T-helper 2 cell treated with Interferon-gamma antibody and Interleukin-4, amounts not matched to agents 5 μg/mL and 100 μg/mL, for 36 hours (primary cell): ENCODE measurements around the gene HPCAL1.
"Not testable (repeated sequence)": the region's sequence is repeated elsewhere in the genome, so short reads cannot be mapped to it uniquely, and the experiment has no call there.

Experiments used
- DNase-seq: peaks from one replicate; pipeline ENCODE4 v3.0.0; 2021; ENCODE audit warnings: low spot score
- H3K27ac Mint-ChIP-seq: one replicate; pipeline ENCODE4 v1.8.0; 2021; ENCODE audit warnings: mild to moderate bottlenecking, mixed read lengths
- H3K27me3 Mint-ChIP-seq: one replicate; pipeline ENCODE4 v1.8.0; 2021; ENCODE audit warnings: low read depth, mixed read lengths
- H3K36me3 Mint-ChIP-seq: one replicate; pipeline ENCODE4 v1.8.0; 2021; ENCODE audit warnings: low read depth, mixed read lengths
- H3K4me1 Mint-ChIP-seq: one replicate; pipeline ENCODE4 v1.8.0; 2021; ENCODE audit warnings: low read depth, mixed read lengths
- H3K4me3 Mint-ChIP-seq: one replicate; pipeline ENCODE4 v1.8.0; 2022; ENCODE audit warnings: mild to moderate bottlenecking, moderate library complexity, mixed read lengths
- H3K9me3 Mint-ChIP-seq: one replicate; pipeline ENCODE4 v1.8.0; 2021; ENCODE audit warnings: mixed read lengths

HPCAL1 gene

GRCh38 chr2:10297959-10298531, 4.7 kb upstream of the HPCAL1 start:
- Mint-ChIP-seq H3K27me3 (no peaks in the 10 kb centered on the region), H3K9me3 (peaks cover 19% of the 10 kb centered on the region), H3K36me3 (peaks cover 4% of the 10 kb centered on the region), H3K4me3 (peak overlapping the region; percentile 53), H3K27ac (peak overlapping the region; percentile 77), H3K4me1 (peaks cover 43% of the 10 kb centered on the region)
- DNase-seq, result peak; percentile 32

- not testable (repeated sequence) for H3K27me3 Mint-ChIP-seq, H3K36me3 Mint-ChIP-seq, H3K27ac Mint-ChIP-seq, H3K4me3 Mint-ChIP-seq, DNase-seq
- Mint-ChIP-seq H3K4me1 (peaks cover 44% of the 10 kb centered on the region), H3K9me3 (peaks cover 11% of the 10 kb centered on the region)
Measured at GRCh38 chr2:10298777-10299176, 3.9 kb upstream of the HPCAL1 start.

GRCh38 chr2:10300328-10300920, 2.3 kb upstream of the HPCAL1 start:
- peaks cover 51% of the 10 kb centered on the region for H3K4me1 Mint-ChIP-seq
- H3K9me3 Mint-ChIP-seq, result peaks cover 3% of the 10 kb centered on the region
- H3K27ac Mint-ChIP-seq, result peak overlapping the region; percentile 91
- no peaks in the 10 kb centered on the region for H3K27me3 Mint-ChIP-seq
- DNase-seq, result no peak
- peak overlapping the region; percentile 73 for H3K4me3 Mint-ChIP-seq
- peaks cover 9% of the 10 kb centered on the region for H3K36me3 Mint-ChIP-seq

GRCh38 chr2:10300997-10301940, 1.4 kb upstream of the HPCAL1 start:
- peak; percentile 37 for DNase-seq
- Mint-ChIP-seq H3K9me3 (peaks cover 3% of the 10 kb centered on the region), H3K27ac (peak overlapping the region; percentile 91), H3K36me3 (peaks cover 9% of the 10 kb centered on the region), H3K4me3 (peak overlapping the region; percentile 73), H3K4me1 (peaks cover 57% of the 10 kb centered on the region), H3K27me3 (no peaks in the 10 kb centered on the region)

- Mint-ChIP-seq H3K27me3 (no peaks in the 10 kb centered on the region), H3K9me3 (peaks cover 3% of the 10 kb centered on the region), H3K4me1 (peaks cover 63% of the 10 kb centered on the region), H3K4me3 (peak overlapping the region; percentile 73), H3K36me3 (peaks cover 9% of the 10 kb centered on the region), H3K27ac (peak overlapping the region; percentile 91)
- DNase-seq, result peak; percentile 21
Measured at GRCh38 chr2:10301941-10302478, 694 bp upstream of the HPCAL1 start.

- H3K9me3 Mint-ChIP-seq, result peaks cover 3% of the 10 kb centered on the region
- peak overlapping the region; percentile 100 for H3K4me3 Mint-ChIP-seq
- no peaks in the 10 kb centered on the region for H3K27me3 Mint-ChIP-seq
- H3K36me3 Mint-ChIP-seq, result peaks cover 10% of the 10 kb centered on the region
- H3K27ac Mint-ChIP-seq, result peak overlapping the region; percentile 93
- peaks cover 61% of the 10 kb centered on the region for H3K4me1 Mint-ChIP-seq
- DNase-seq, result peak; percentile 21
Measured at GRCh38 chr2:10303181-10303693, 533 bp downstream of the HPCAL1 start.

GRCh38 chr2:10303694-10304378, 1.1 kb downstream of the HPCAL1 start:
- Mint-ChIP-seq H3K36me3 (peaks cover 11% of the 10 kb centered on the region), H3K27ac (peak overlapping the region; percentile 78), H3K4me3 (peak overlapping the region; percentile 100), H3K27me3 (no peaks in the 10 kb centered on the region), H3K9me3 (peaks cover 2% of the 10 kb centered on the region), H3K4me1 (peaks cover 59% of the 10 kb centered on the region)
- DNase-seq, result peak; percentile 33

GRCh38 chr2:10304458-10305253, 2.0 kb downstream of the HPCAL1 start:
- H3K9me3 Mint-ChIP-seq, result no peaks in the 10 kb centered on the region
- peaks cover 60% of the 10 kb centered on the region for H3K4me1 Mint-ChIP-seq
- H3K27me3 Mint-ChIP-seq, result no peaks in the 10 kb centered on the region
- H3K36me3 Mint-ChIP-seq, result peaks cover 9% of the 10 kb centered on the region
- DNase-seq, result no peak
- H3K4me3 Mint-ChIP-seq, result peak overlapping the region; percentile 93
- peak overlapping the region; percentile 77 for H3K27ac Mint-ChIP-seq

- Mint-ChIP-seq H3K36me3 (peaks cover 13% of the 10 kb centered on the region), H3K9me3 (no peaks in the 10 kb centered on the region), H3K4me3 (peak overlapping the region; percentile 93), H3K27ac (peak overlapping the region; percentile 32), H3K4me1 (peaks cover 59% of the 10 kb centered on the region), H3K27me3 (no peaks in the 10 kb centered on the region)
- peak; percentile 64 for DNase-seq
Measured at GRCh38 chr2:10305254-10305635, 2.5 kb downstream of the HPCAL1 start.

- DNase-seq, result no peak
- Mint-ChIP-seq H3K27me3 (no peaks in the 10 kb centered on the region), H3K4me1 (peaks cover 54% of the 10 kb centered on the region), H3K27ac (peak overlapping the region; percentile 32), H3K36me3 (peaks cover 13% of the 10 kb centered on the region), H3K9me3 (no peaks in the 10 kb centered on the region), H3K4me3 (peak overlapping the region; percentile 93)
Measured at GRCh38 chr2:10305715-10306114, 3.0 kb downstream of the HPCAL1 start.

GRCh38 chr2:10306901-10307463, 4.3 kb downstream of the HPCAL1 start:
- DNase-seq, result no peak
- Mint-ChIP-seq H3K36me3 (peaks cover 13% of the 10 kb centered on the region), H3K9me3 (no peaks in the 10 kb centered on the region), H3K4me3 (no peak overlapping the region), H3K4me1 (peaks cover 42% of the 10 kb centered on the region), H3K27me3 (no peaks in the 10 kb centered on the region), H3K27ac (no peak overlapping the region)

- H3K9me3 Mint-ChIP-seq, result no peaks in the 10 kb centered on the region
- H3K4me3 Mint-ChIP-seq, result peak overlapping the region; percentile 5
- DNase-seq, result no peak
- no peak overlapping the region for H3K27ac Mint-ChIP-seq
- peaks cover 13% of the 10 kb centered on the region for H3K36me3 Mint-ChIP-seq
- no peaks in the 10 kb centered on the region for H3K27me3 Mint-ChIP-seq
- H3K4me1 Mint-ChIP-seq, result peaks cover 42% of the 10 kb centered on the region
Measured at GRCh38 chr2:10307561-10308156, 5.0 kb downstream of the HPCAL1 start.
